ENCODE results near the gene SSX4.
"Not testable (repeated sequence)": the region's sequence is repeated elsewhere in the genome, so short reads cannot be mapped to it uniquely, and the experiment has no call there.

Gene SSX4

GRCh38 chrX:48383239-48383638 is at the start of gene SSX4:
Gene SSX4 (plus strand): TSS chrX:48383539. CDS start chrX:48384054, 515 bp downstream.
- DNase-seq = not testable (repeated sequence)

- DNase-seq = not testable (repeated sequence)
Observed at GRCh38 chrX:48346059-48346458, 37.3 kb upstream of the SSX4 start.

GRCh38 chrX:48356315-48357094 is 26.8 kb upstream of the SSX4 start, which contains the start of gene SSX3:
Gene SSX3 (minus strand): TSS chrX:48356703. CDS start chrX:48355249, 1,454 bp downstream.
- DNase-seq = not testable (repeated sequence)

- DNase-seq = no peak
Observed at GRCh38 chrX:48357681-48358080, 25.7 kb upstream of the SSX4 start.

- not testable (repeated sequence) for DNase-seq
Observed at GRCh38 chrX:48359281-48359680, 24.1 kb upstream of the SSX4 start.

GRCh38 chrX:48367717-48368408 is 15.5 kb upstream of the SSX4 start:
- not testable (repeated sequence) for DNase-seq

GRCh38 chrX:48370408-48370807 is 12.9 kb upstream of the SSX4 start:
- DNase-seq = not testable (repeated sequence)

- not testable (repeated sequence) for DNase-seq
Observed at GRCh38 chrX:48396931-48397330, 13.6 kb downstream of the SSX4 start.

GRCh38 chrX:48397825-48398224 is 14.5 kb downstream of the SSX4 start:
- DNase-seq = not testable (repeated sequence)

GRCh38 chrX:48411860-48412259 is 28.5 kb downstream of the SSX4 start, which contains the start of gene SSX4B:
Gene SSX4B (minus strand): TSS chrX:48411960. CDS start chrX:48411372, 588 bp downstream.
- not testable (repeated sequence) for DNase-seq

GRCh38 chrX:48427027-48427716 is 43.8 kb downstream of the SSX4 start:
- DNase-seq = not testable (repeated sequence)

GRCh38 chrX:48429606-48430005 is 46.3 kb downstream of the SSX4 start:
- DNase-seq = not testable (repeated sequence)

GRCh38 chrX:48430166-48430565 is 46.8 kb downstream of the SSX4 start:
- not testable (repeated sequence) for DNase-seq

GRCh38 chrX:48433713-48434112 is 50.4 kb downstream of the SSX4 start:
- DNase-seq = not testable (repeated sequence)
